RWPE2 (cell line): ENCODE results near the gene GNAO1.

Source experiments
- ATAC-seq: fragments of 200-7000 bp; cut with Tn5 transposase; 3 replicates; pipeline ENCODE4 v1.9.1; 2021; ENCODE audit warnings: low read depth
- DNase-seq: peaks from one replicate; pipeline ENCODE4 v3.0.0-alpha.2; 2020; ENCODE audit warnings: low spot score
- H3K27ac ChIP-seq: fragments of 450-650 bp; 2 replicates; pipeline ENCODE4 v1.5.1; 2017; ENCODE audit warnings: mild to moderate bottlenecking; ENCODE audit not compliant: poor library complexity, severe bottlenecking
- H3K27me3 ChIP-seq: fragments of 250-450 bp; sonication (Bioruptor Pico); 2 replicates; pipeline ENCODE4 v1.5.1; 2021; ENCODE audit warnings: mild to moderate bottlenecking, moderate library complexity; ENCODE audit not compliant: insufficient read depth, poor library complexity, severe bottlenecking
- H3K36me3 ChIP-seq: fragments of 250-450 bp; sonication (Bioruptor Pico); 2 replicates; pipeline ENCODE4 v1.5.1; 2020; ENCODE audit warnings: low read depth, mild to moderate bottlenecking, moderate library complexity
- H3K4me1 ChIP-seq: fragments of 250-450 bp; sonication (Bioruptor Pico); 2 replicates; pipeline ENCODE4 v1.5.1; 2021; ENCODE audit warnings: mild to moderate bottlenecking, moderate library complexity; ENCODE audit not compliant: insufficient read depth, poor library complexity, severe bottlenecking
- H3K4me3 ChIP-seq: fragments of 250-450 bp; sonication (Bioruptor Pico); 2 replicates; pipeline ENCODE4 v1.5.1; 2021; ENCODE audit warnings: mild to moderate bottlenecking, moderate library complexity; ENCODE audit not compliant: severe bottlenecking
- H3K9me3 ChIP-seq: fragments of 250-450 bp; sonication (Bioruptor Pico); 2 replicates; pipeline ENCODE4 v1.5.1; 2021; ENCODE audit warnings: mild to moderate bottlenecking, moderate library complexity; ENCODE audit not compliant: severe bottlenecking
- CTCF ChIP-seq: fragments of 450-650 bp; IDR thresholded peaks from one replicate; pipeline ENCODE4 v1.5.1; 2017; ENCODE audit warnings: mild to moderate bottlenecking, moderate library complexity; ENCODE audit not compliant: poor library complexity, severe bottlenecking

The GNAO1 gene

GRCh38 chr16:56298948-56299596 is 107.8 kb downstream of the GNAO1 start:
- no peak for TF ChIP-seq CTCF
- H3K4me1 ChIP-seq, result no peaks in the 10 kb centered on the region

DNA sequence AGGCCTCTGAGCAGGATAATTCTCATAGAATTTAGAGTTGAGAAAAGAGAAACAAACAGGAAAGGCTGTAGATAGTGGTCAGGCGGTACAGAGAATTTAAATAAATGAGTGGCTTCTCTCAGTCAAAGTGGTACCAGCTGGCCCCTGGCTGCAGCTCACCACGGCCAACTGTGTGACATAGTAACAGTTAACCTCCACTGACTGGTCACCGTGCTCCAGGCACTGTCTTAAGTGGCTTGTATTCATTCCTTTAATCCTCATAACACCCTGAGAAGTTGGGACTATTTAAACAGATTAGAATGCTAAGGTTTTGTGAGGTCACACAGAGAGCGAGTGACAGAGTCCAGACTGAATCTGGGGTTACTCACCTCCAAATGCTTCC is 108.9 kb downstream of the GNAO1 start:
- H3K36me3 ChIP-seq, result no peaks in the 10 kb centered on the region
- DNase-seq, result no peak
- TF ChIP-seq CTCF, result no peak
- no peak for ATAC-seq
- H3K4me1 ChIP-seq, result no peaks in the 10 kb centered on the region
- no peak overlapping the region for H3K27ac ChIP-seq
- H3K27me3 ChIP-seq, result no peaks in the 10 kb centered on the region
- H3K4me3 ChIP-seq, result no peak overlapping the region
- no peaks in the 10 kb centered on the region for H3K9me3 ChIP-seq

More at GRCh38 chr16:56298948-56299596, 107.8 kb downstream of the GNAO1 start:
- ATAC-seq (no peak), DNase-seq (no peak)
- H3K4me3 ChIP-seq, result no peak overlapping the region
- H3K27ac ChIP-seq, result no peak overlapping the region
- H3K36me3 ChIP-seq, result no peaks in the 10 kb centered on the region
- H3K27me3 ChIP-seq, result no peaks in the 10 kb centered on the region
- H3K9me3 ChIP-seq, result no peaks in the 10 kb centered on the region

- Histone ChIP-seq H3K9me3 (no peaks in the 10 kb centered on the region), H3K4me1 (no peaks in the 10 kb centered on the region), H3K36me3 (no peaks in the 10 kb centered on the region), H3K27me3 (no peaks in the 10 kb centered on the region), H3K27ac (no peak overlapping the region), H3K4me3 (no peak overlapping the region)
- DNase-seq (no peak), ATAC-seq (no peak; the same call in 2 of the 3 replicates)
- no peak for TF ChIP-seq CTCF
Observed at GRCh38 chr16:56300891-56301850, 109.9 kb downstream of the GNAO1 start.

GRCh38 chr16:56302506-56302905 is 111.2 kb downstream of the GNAO1 start:
- no peak for TF ChIP-seq CTCF
- no peak for ATAC-seq
- no peak overlapping the region for H3K4me3 ChIP-seq
- no peaks in the 10 kb centered on the region for H3K36me3 ChIP-seq
- H3K27me3 ChIP-seq, result no peaks in the 10 kb centered on the region
- no peaks in the 10 kb centered on the region for H3K9me3 ChIP-seq
- no peak overlapping the region for H3K27ac ChIP-seq
- H3K4me1 ChIP-seq, result no peaks in the 10 kb centered on the region
- DNase-seq, result no peak
